ENCODE data around the gene IGF2BP3.

The IGF2BP3 gene

DNA sequence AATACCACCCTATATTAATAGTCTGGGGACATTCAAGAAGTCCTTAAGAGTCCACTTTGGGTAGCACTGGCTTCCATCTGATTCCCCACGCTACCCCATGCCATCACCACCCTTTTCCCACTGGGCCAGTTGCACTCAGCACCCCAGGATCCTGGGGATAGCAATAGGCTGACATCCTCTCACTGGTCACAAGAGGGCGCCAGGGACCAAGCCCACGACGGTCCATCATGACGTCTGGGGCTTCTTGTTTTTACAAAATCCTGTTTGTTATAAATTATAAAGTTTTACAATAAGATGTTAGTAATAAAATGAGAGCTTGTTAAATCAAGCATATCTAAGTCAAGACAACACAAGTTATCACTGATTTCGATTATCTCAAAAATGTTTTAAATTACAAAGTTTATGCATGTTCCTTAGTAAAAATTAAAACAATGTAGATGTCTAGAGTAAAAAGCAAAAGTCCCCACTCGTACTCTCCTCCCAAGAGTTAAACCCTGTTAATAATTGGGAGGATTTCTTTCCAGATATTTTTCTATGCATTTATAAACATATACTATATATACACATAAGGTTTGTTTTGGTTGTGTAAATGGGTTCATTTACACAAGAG, 208.3 kb downstream of the IGF2BP3 start:
- no peak overlapping the region for H3K4me3 ChIP-seq (ENCODE audit: low read length)
- TF ChIP-seq, protein P1, sequence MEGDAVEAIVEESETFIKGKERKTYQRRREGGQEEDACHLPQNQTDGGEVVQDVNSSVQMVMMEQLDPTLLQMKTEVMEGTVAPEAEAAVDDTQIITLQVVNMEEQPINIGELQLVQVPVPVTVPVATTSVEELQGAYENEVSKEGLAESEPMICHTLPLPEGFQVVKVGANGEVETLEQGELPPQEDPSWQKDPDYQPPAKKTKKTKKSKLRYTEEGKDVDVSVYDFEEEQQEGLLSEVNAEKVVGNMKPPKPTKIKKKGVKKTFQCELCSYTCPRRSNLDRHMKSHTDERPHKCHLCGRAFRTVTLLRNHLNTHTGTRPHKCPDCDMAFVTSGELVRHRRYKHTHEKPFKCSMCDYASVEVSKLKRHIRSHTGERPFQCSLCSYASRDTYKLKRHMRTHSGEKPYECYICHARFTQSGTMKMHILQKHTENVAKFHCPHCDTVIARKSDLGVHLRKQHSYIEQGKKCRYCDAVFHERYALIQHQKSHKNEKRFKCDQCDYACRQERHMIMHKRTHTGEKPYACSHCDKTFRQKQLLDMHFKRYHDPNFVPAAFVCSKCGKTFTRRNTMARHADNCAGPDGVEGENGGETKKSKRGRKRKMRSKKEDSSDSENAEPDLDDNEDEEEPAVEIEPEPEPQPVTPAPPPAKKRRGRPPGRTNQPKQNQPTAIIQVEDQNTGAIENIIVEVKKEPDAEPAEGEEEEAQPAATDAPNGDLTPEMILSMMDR (IDR thresholded peaks at IDR 0.05; ENCODE audit: insufficient read depth, low read depth, low read length, missing control alignments): peak; percentile 96
- peak; percentile 71 for DNase-seq (ENCODE audit: low read depth)

DNA sequence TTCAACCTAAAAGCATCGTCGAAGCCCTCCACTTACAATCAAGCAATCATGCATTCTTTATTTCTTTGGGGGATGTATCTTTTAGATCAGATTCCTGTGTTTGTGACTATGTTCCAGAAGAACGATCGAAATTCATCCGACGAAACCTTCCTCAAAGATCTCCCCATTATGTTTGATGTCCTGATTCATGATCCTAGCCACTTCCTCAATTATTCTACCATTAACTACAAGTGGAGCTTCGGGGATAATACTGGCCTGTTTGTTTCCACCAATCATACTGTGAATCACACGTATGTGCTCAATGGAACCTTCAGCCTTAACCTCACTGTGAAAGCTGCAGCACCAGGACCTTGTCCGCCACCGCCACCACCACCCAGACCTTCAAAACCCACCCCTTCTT, 209.9 kb downstream of the IGF2BP3 start:
- no peak for DNase-seq (ENCODE audit: low read depth)
- TF ChIP-seq, protein P1 (IDR thresholded peaks at IDR 0.05; ENCODE audit: insufficient read depth, low read depth, low read length, missing control alignments): no peak
- H3K4me3 ChIP-seq (ENCODE audit: low read length): no peak overlapping the region

All from epithelial cell of esophagus (primary cell).